Femur (tissue), 1 donor: Measurements from ENCODE around the gene PALD1.
A peak's percentile ranks its signal among the peaks of the same experiment; 100 is the strongest.

Source experiments
- DNase-seq: peaks from one replicate; pipeline ENCODE4 v3.0.0-alpha.2; 2017

Gene PALD1

DNA sequence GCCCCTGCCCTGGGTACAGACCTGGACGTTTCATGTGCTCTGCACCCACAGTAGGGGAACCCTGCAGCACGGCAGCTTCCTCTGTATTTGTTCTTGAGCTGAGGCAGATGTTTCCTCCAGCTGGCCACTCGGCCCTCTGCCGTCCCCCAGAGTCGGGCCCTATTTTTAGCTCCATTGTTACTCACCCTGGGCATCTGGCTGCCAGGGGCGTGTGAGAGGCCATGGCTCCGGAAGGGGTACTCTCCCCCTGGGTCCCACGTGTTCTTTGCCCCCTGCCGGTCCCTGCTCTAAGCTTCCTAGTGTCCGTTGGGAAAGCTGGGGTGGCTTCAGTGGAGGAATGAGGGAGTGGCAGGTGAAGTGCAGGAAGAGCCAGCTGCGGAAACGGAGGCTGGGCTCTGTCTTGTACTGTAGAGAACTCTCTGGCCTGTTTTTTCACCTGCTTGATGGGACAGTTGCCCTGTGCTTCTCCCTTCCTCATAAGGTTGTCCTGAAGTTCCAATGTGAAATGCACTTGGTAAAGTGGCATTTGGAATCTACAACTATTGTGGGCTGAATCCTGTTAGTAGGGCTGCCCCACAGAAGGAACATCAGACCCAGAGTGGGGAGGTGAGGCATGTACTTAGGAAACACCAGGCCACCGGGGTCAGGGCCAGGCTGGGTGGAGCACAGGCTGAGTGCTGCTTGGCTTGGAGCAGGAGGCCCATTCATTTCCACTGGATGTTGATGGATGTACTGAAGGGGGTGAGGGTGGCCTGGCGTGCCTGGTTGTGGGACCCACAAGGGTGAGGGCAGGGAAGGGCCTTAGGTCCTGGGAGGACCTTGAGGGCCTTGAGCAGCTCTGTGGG lies 30.6 kb downstream of the PALD1 start:
- peak; percentile 77 for DNase-seq

DNA sequence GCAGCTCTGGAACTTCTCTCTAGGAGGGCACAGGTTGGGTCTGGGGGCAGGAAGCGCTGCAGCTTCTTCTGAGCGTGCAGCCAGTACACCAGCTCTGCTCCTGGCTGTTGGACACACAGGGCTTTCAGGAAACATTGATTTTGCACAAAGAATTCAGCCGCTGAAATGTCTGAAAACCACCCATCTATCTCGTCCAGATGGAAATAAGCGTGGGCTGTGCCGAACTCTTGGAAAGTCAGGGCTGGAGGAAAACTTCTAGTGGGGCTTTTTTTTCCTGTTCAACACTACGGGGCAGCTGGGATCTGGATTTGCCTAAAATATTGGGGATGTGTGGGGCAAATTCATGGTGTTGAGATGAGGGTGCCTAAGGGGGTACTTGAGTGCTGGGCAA lies 31.2 kb downstream of the PALD1 start:
- no peak for DNase-seq

DNA sequence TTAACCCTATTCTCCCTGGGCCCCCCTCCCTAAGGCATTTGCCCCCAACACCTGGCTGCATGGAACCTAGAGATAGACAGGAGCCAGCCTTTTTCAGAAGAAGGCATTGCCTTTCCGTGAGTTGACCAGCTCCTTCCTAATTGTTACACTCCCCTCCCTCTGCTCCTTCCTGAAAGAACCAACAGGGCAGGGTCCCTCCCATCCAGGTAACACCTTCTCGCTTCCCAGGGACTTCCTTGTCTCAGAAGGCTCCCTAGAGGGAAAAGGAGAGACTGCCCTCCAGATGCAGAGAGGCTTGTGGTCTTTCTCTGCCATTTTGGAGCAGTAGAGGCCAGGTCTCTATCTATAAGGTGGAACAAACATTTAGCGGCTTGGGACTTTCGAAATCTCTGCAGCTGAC lies 31.9 kb downstream of the PALD1 start:
- no peak for DNase-seq

GRCh38 chr10:70510904-70511303 lies 32.3 kb downstream of the PALD1 start:
- no peak for DNase-seq

DNA sequence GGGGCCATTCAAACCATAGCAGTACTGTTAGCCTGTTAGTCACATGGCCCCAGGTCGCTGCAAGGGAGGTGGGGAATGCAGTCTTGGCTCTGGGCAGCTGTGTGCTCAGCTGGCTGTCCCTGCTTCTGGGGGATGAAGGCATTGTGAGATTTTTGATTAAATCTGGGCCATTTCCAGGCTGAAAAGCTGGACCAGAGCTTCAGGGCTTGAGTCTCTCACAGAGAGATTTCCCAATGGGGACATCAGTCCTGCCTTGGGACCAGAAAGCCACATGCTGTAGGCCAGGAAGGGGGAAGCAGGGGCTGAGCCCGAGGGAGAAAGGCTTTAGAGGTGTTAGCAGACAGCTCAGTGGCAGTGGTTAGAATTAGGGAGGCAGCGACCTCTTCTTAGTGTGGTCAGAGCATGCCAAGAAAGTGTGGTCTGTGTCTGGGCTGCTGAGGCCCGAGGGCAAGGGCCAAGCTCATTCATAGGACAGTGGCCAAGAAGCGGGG lies 33.6 kb downstream of the PALD1 start:
- DNase-seq = no peak

DNA sequence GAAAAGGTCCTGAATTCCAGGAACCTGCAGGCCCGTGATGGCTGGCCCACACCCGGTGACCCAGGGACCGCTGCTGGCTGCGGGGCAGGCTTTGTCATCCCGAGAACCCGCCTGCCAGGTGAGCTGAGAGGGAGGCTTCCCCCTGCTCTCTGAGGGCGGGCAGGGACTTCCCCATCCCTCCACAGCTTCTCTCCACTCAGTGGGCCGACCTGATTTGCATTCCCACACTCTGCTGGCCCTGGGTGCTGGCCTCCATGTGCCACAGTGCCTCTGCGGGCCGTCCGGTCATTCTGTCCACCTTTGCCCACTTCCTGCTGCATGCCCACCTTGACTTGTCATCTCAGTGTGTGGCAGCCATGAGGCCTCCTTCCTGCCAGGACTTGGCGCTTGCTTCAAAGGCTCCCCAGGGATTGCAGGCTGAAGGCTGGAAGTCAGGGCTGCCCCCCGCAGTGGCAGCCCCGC lies 35.3 kb downstream of the PALD1 start:
- DNase-seq = no peak

GRCh38 chr10:70514591-70514990 lies 36.0 kb downstream of the PALD1 start:
- DNase-seq = no peak

GRCh38 chr10:70515035-70515667 lies 36.6 kb downstream of the PALD1 start:
- no peak for DNase-seq

DNA sequence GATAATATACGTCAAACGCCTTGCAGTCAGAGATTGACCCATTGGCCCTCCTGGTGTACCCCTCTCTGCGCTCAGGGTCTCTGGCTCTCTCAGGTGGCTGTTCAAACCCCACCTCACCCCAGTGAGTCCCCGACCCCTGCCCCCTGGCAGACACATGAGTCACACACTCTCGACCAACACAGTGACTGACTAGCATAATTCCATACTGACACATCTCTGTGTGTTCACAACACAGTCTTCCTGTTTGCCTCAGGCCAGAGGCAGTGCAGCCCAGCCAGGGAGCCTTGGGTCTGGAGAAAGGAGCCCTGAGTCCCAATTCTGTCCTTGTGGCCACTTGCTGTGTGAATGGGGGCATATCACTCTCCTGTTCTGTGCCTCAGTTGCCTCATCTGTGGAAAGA lies 40.1 kb downstream of the PALD1 start:
- no peak for DNase-seq

GRCh38 chr10:70523057-70523456 lies 44.5 kb downstream of the PALD1 start:
- no peak for DNase-seq

DNA sequence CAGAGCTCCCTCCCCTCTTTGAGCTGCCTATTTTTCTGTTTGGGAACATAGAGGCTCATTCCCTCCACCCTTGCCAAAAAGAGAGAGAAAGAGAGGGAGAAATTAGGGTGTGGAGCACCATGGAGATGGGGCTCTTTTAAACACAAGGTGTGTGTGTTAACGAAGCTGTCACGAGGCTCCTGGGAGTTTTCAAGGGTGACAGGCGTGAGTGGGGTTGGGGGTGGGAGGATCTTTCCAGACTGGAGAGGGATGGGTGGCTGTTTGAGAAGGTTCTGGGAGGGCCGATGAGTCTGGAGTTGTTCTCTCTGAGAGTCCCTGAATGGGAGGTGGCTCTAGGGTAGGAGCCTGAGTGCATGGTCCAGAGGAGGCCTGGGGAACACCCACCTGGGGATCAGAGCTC lies 45.0 kb downstream of the PALD1 start:
- no peak for DNase-seq

DNA sequence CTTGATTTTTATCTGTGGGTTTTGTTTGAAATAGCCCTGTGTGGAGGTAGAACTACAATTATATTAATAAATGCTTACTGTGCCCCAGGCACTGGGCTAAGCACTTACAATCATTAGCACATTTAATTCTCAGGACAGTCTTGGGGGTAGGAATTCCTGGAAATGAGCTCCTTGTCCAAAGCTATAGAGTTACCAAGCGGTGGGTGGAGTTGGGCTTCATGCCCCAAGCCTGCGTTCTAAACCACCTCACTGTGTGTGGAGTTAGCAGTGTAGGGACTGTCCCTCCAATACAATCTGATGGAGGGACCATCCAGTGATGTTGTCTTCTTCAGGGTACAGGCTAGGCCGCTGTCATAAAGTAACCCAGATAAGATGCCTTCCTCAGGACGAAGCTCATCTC lies 49.7 kb downstream of the PALD1 start:
- no peak for DNase-seq

GRCh38 chr10:70528741-70529362 lies 50.3 kb downstream of the PALD1 start:
- DNase-seq = no peak

DNA sequence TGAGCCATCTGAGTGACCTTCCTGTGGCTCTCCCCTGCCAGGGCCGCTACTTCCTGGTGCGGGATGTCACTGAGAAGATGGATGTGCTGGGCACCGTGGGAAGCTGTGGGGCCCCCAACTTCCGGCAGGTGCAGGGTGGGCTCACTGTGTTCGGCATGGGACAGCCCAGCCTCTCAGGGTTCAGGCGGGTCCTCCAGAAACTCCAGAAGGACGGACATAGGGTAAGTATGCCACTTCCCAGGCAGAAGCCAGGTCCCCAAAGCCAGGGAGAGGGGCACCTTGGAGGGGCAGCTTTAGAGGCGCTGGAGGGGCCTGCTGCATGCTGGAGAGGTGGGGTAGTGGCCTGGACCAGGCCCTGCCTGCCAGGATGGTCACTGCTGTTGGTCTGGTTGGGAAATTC lies 51.3 kb downstream of the PALD1 start:
- DNase-seq = no peak

- DNase-seq = no peak
Measured at GRCh38 chr10:70530315-70530714, 51.7 kb downstream of the PALD1 start.

GRCh38 chr10:70532554-70533188 lies 54.1 kb downstream of the PALD1 start:
- no peak for DNase-seq

DNA sequence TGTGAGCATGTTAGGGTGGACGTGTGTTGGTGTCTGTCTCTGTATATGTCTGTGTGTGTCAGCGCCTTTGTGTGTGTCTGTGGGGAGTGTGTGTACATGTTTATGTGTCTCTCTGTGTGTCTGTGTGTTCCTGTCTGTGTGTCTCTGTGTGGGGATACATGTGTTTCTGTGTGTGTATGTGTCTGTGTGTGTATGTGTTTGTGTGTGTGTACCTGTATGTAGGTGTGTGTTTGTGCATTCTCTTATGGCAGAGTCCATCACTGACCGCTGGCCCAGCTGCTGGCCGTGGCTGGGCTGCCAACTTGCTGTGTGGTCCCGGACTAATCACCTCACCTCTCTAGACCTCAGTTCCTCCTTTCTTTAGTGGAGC lies 54.6 kb downstream of the PALD1 start:
- no peak for DNase-seq

DNA sequence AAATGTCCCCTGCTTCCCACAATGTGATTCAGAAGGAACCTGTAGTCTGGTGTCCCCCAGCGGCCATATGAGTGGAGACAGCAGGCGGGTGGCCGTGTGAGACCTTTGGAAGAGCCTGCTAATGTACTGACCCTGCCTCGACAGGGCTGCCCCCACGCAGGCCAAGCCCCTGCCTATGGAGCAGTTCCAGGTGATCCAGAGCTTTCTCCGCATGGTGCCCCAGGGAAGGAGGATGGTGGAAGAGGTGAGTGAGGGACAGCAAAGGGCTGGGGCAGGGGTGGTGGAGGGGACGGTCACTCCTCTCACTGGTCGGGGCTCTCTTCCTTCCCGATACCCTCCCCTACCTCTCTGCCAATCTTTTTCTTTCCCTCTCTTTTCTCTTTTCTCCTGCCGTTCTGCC lies 55.7 kb downstream of the PALD1 start:
- DNase-seq = no peak

- no peak for DNase-seq
Measured at GRCh38 chr10:70535001-70535400, 56.4 kb downstream of the PALD1 start.

DNA sequence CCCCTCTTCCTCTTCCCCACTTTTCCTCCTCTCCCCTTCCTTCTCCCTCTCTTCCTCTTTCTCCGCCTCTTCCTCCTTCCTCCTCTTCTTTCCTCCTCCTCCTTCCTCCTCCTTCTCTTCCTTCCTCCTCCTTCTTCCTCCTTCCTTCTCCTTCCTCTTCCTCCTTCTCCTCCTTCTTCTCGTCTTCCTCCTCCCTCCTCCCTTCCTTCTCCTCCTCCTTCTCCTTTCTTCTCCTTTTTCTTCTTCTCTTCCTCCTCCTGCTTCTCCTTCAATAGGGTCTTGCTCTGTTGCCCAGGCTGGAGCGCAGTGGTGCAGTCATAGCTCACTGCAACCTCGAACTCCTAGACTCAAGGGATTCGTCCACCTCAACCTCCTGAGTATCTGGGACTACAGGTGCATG lies 56.9 kb downstream of the PALD1 start:
- DNase-seq = no peak

GRCh38 chr10:70536196-70536861 lies 57.8 kb downstream of the PALD1 start:
- no peak for DNase-seq

DNA sequence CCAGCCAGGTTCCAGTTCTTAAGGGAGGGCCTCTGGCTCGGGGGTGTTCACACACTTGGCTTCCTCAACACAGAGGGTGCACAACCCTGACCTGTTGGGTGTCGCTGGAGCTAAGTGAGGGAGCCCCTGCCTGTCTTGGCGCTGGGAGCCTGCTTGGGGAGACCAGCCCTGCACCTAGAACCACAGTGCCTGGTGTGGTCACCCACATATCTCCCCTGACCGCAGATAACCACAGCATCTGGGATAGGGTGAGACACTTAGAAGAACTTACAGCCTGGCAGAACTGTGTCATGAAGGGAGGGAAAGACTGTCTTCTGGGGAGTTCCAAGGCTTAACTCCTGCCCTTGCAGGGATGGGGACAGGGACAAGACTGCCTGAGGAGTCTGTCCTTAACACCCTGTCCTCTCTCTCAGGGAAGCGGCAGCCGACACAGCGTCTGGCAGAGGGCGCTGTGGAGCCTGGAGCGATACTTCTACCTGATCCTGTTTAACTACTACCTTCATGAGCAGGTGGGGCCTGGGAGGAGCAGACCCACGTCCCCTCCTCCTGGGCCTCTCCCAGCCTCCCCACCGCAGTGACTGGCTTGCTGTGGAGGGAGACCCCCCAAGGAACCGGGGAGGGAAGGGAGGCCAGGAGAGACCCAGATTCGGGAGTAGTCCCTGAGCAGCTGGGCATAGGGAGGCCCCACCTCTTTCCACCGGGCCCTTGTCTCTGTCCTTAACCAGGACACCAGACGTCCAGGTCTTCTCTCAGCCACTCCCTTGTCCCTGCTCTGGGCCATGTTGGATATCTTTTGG lies 59.0 kb downstream of the PALD1 start:
- DNase-seq = no peak
